ENCODE measurements around the gene ZMIZ1. TPM values are rescaled to one million over a fixed set of nuclear protein-coding genes. Genes with fewer than 3 reads are reported as not detected.
A peak's percentile ranks its signal among the peaks of the same experiment; 100 is the strongest.

The ZMIZ1 gene
- total and polyA plus RNA-seq, 2 donors, result 30.2 to 54.6 TPM

GRCh38 chr10:79070606-79071395 is 2.0 kb downstream of the ZMIZ1 start:
- WGBS, result under 1% methylated on average over 32 of the region's 32 CpGs
- peak overlapping the region; percentile 89 for H3K27ac ChIP-seq (ENCODE audit: low read depth)
- DNase-seq (ENCODE audit: extremely low spot score), result no peak
- H3K4me1 ChIP-seq (ENCODE audit: insufficient read depth), result peaks cover 3% of the 10 kb centered on the region
- H3K4me3 ChIP-seq (ENCODE audit: low read depth, low read length), result peak overlapping the region; percentile 82
- no peaks in the 10 kb centered on the region for H3K36me3 ChIP-seq (ENCODE audit: insufficient read depth)

- Histone ChIP-seq H3K4me3 (ENCODE audit: low read depth, low read length) (peak overlapping the region; percentile 82), H3K36me3 (ENCODE audit: insufficient read depth) (no peaks in the 10 kb centered on the region), H3K27ac (ENCODE audit: low read depth) (peak overlapping the region; percentile 89), H3K4me1 (ENCODE audit: insufficient read depth) (peaks cover 3% of the 10 kb centered on the region)
- no peak for DNase-seq (ENCODE audit: extremely low spot score)
- 5% methylated on average over 18 of the region's 18 CpGs for WGBS
These were observed 2.7 kb downstream of the ZMIZ1 start for GRCh38 chr10:79071396-79071923.

- Histone ChIP-seq H3K4me3 (ENCODE audit: low read depth, low read length) (peak overlapping the region; percentile 82), H3K4me1 (ENCODE audit: insufficient read depth) (peaks cover 3% of the 10 kb centered on the region), H3K27ac (ENCODE audit: low read depth) (no peak overlapping the region), H3K36me3 (ENCODE audit: insufficient read depth) (no peaks in the 10 kb centered on the region)
- WGBS, result 61% methylated on average over 8 of the region's 8 CpGs
- no peak for DNase-seq (ENCODE audit: extremely low spot score)
These were observed 3.3 kb downstream of the ZMIZ1 start for GRCh38 chr10:79072041-79072441.

GRCh38 chr10:79072994-79073645 is 4.4 kb downstream of the ZMIZ1 start:
- DNase-seq (ENCODE audit: extremely low spot score), result no peak
- Histone ChIP-seq H3K36me3 (ENCODE audit: insufficient read depth) (no peaks in the 10 kb centered on the region), H3K4me1 (ENCODE audit: insufficient read depth) (peaks cover 3% of the 10 kb centered on the region), H3K4me3 (ENCODE audit: low read depth, low read length) (no peak overlapping the region), H3K27ac (ENCODE audit: low read depth) (no peak overlapping the region)
- 92% methylated on average over 4 of the region's 4 CpGs for WGBS

- H3K27ac ChIP-seq (ENCODE audit: low read depth), result no peak overlapping the region
- 50% methylated on average over 15 of the region's 15 CpGs for WGBS
- peaks cover 3% of the 10 kb centered on the region for H3K4me1 ChIP-seq (ENCODE audit: insufficient read depth)
These were observed 5.1 kb downstream of the ZMIZ1 start for GRCh38 chr10:79073784-79074432.

GRCh38 chr10:79074732-79075131 is 6.0 kb downstream of the ZMIZ1 start:
- Histone ChIP-seq H3K36me3 (ENCODE audit: insufficient read depth) (no peaks in the 10 kb centered on the region), H3K4me3 (ENCODE audit: low read depth, low read length) (no peak overlapping the region), H3K27ac (ENCODE audit: low read depth) (no peak overlapping the region), H3K4me1 (ENCODE audit: insufficient read depth) (peaks cover 4% of the 10 kb centered on the region)
- WGBS, result 70% methylated on average over 4 of the region's 4 CpGs
- no peak for DNase-seq (ENCODE audit: extremely low spot score)

More at GRCh38 chr10:79073784-79074432, 5.1 kb downstream of the ZMIZ1 start:
- DNase-seq (ENCODE audit: extremely low spot score), result no peak
- H3K36me3 ChIP-seq (ENCODE audit: insufficient read depth), result no peaks in the 10 kb centered on the region
- H3K4me3 ChIP-seq (ENCODE audit: low read depth, low read length), result no peak overlapping the region

GRCh38 chr10:79075418-79075817 is 6.7 kb downstream of the ZMIZ1 start:
- Histone ChIP-seq H3K36me3 (ENCODE audit: insufficient read depth) (no peaks in the 10 kb centered on the region), H3K27ac (ENCODE audit: low read depth) (no peak overlapping the region), H3K4me3 (ENCODE audit: low read depth, low read length) (no peak overlapping the region), H3K4me1 (ENCODE audit: insufficient read depth) (peaks cover 4% of the 10 kb centered on the region)
- 86% methylated on average over 3 of the region's 3 CpGs for WGBS
- no peak for DNase-seq (ENCODE audit: extremely low spot score)

GRCh38 chr10:79077488-79078173 is 8.9 kb downstream of the ZMIZ1 start:
- no peak for DNase-seq (ENCODE audit: extremely low spot score)
- Histone ChIP-seq H3K27ac (ENCODE audit: low read depth) (no peak overlapping the region), H3K36me3 (ENCODE audit: insufficient read depth) (no peaks in the 10 kb centered on the region), H3K4me3 (ENCODE audit: low read depth, low read length) (no peak overlapping the region), H3K4me1 (ENCODE audit: insufficient read depth) (peaks cover 6% of the 10 kb centered on the region)
- WGBS, result 74% methylated on average over 10 of the region's 10 CpGs

GRCh38 chr10:79078367-79079053 is 9.7 kb downstream of the ZMIZ1 start:
- Histone ChIP-seq H3K4me1 (ENCODE audit: insufficient read depth) (peaks cover 4% of the 10 kb centered on the region), H3K36me3 (ENCODE audit: insufficient read depth) (no peaks in the 10 kb centered on the region), H3K27ac (ENCODE audit: low read depth) (no peak overlapping the region), H3K4me3 (ENCODE audit: low read depth, low read length) (no peak overlapping the region)
- WGBS, result 81% methylated on average over 8 of the region's 8 CpGs
- DNase-seq (ENCODE audit: extremely low spot score), result no peak

- no peak for DNase-seq (ENCODE audit: extremely low spot score)
- no peaks in the 10 kb centered on the region for H3K36me3 ChIP-seq (ENCODE audit: insufficient read depth)
- H3K4me1 ChIP-seq (ENCODE audit: insufficient read depth), result peaks cover 4% of the 10 kb centered on the region
- 74% methylated on average over 1 of the region's 1 CpG for WGBS
- no peak overlapping the region for H3K4me3 ChIP-seq (ENCODE audit: low read depth, low read length)
- H3K27ac ChIP-seq (ENCODE audit: low read depth), result no peak overlapping the region
These were observed 10.3 kb downstream of the ZMIZ1 start for GRCh38 chr10:79079054-79079397.

- DNase-seq (ENCODE audit: extremely low spot score), result no peak
- H3K27ac ChIP-seq (ENCODE audit: low read depth), result no peak overlapping the region
- H3K4me3 ChIP-seq (ENCODE audit: low read depth, low read length), result no peak overlapping the region
- no peaks in the 10 kb centered on the region for H3K36me3 ChIP-seq (ENCODE audit: insufficient read depth)
- WGBS, result 59% methylated on average over 15 of the region's 15 CpGs
- peaks cover 4% of the 10 kb centered on the region for H3K4me1 ChIP-seq (ENCODE audit: insufficient read depth)
These were observed 11.0 kb downstream of the ZMIZ1 start for GRCh38 chr10:79079490-79080355.

- 48% methylated on average over 12 of the region's 12 CpGs for WGBS
These were observed 12.7 kb downstream of the ZMIZ1 start for GRCh38 chr10:79081353-79082034.

More at GRCh38 chr10:79081353-79082034, 12.7 kb downstream of the ZMIZ1 start:
- no peak for DNase-seq (ENCODE audit: extremely low spot score)
- H3K4me3 ChIP-seq (ENCODE audit: low read depth, low read length), result no peak overlapping the region
- H3K27ac ChIP-seq (ENCODE audit: low read depth), result peak overlapping the region; percentile 12
- no peaks in the 10 kb centered on the region for H3K36me3 ChIP-seq (ENCODE audit: insufficient read depth)
- H3K4me1 ChIP-seq (ENCODE audit: insufficient read depth), result peaks cover 4% of the 10 kb centered on the region
